IPS DF 6.9 (cell line): Measurements from ENCODE around the gene FEZ2.

Experiments
- DNase-seq: peaks from one replicate; pipeline ENCODE4 v3.0.0-alpha.2; 2013; ENCODE audit warnings: low read depth, low spot score
- H3K27ac ChIP-seq: one replicate; pipeline ENCODE4 v1.5.1; 2013; ENCODE audit warnings: low read length, control low read depth
- H3K27me3 ChIP-seq: 2 replicates; pipeline ENCODE4 v1.6.1; 2013; ENCODE audit warnings: mild to moderate bottlenecking, low read length; ENCODE audit not compliant: control insufficient read depth, insufficient read depth
- H3K36me3 ChIP-seq: 2 replicates; pipeline ENCODE4 v1.6.1; 2013; ENCODE audit warnings: low read length; ENCODE audit not compliant: control insufficient read depth, insufficient read depth
- H3K4me1 ChIP-seq: 2 replicates; pipeline ENCODE4 v1.6.1; 2013; ENCODE audit warnings: low read length; ENCODE audit not compliant: control insufficient read depth, insufficient read depth
- H3K4me3 ChIP-seq: 2 replicates; pipeline ENCODE4 v1.5.1; 2013; ENCODE audit warnings: mild to moderate bottlenecking, low read length
- H3K9me3 ChIP-seq: 2 replicates; pipeline ENCODE4 v1.6.1; 2013; ENCODE audit warnings: low read length, inconsistent platforms; ENCODE audit not compliant: control insufficient read depth, insufficient read depth
- WGBS: extraction: QIAGEN DNeasy Blood & Tissue Kit; methylation state at CpG from one replicate; pipeline ENCODE4 v1.1.7; 2013; ENCODE audit warnings: mixed read lengths, missing lambda C conversion rate; ENCODE audit not compliant: insufficient read length, insufficient coverage; 5-methylcytosine and 5-hydroxymethylcytosine counted together

FEZ2 gene

GRCh38 chr2:36515538-36515937 lies 82.4 kb downstream of the FEZ2 start:
- no peaks in the 10 kb centered on the region for H3K4me1 ChIP-seq
- H3K9me3 ChIP-seq: no peaks in the 10 kb centered on the region
- no peak overlapping the region for H3K27ac ChIP-seq
- peaks cover 20% of the 10 kb centered on the region; the same call in 1 of the 2 replicates for H3K36me3 ChIP-seq
- H3K4me3 ChIP-seq: no peak overlapping the region
- WGBS: no CpG with 5 or more reads among the region's 7 CpGs
- no peaks in the 10 kb centered on the region for H3K27me3 ChIP-seq
- DNase-seq: no peak

DNA sequence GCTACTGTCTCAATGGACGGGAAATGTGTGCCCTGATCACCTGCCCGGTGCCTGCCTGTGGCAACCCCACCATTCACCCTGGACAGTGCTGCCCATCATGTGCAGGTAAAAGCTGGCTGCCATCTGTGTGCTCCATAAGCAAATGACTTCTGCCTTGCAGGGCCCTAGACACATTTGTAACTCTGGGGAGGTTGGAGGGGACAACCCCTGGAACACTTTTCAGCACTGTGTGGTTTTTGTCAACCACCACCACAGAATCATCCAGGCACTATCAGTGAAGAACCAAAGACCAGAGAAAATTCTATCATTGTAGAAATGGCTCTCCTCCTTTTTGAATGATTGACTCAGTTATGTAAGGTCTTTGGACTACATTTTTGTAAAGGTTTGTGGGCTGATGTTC lies 84.3 kb downstream of the FEZ2 start:
- no peak overlapping the region for H3K4me3 ChIP-seq
- H3K27me3 ChIP-seq: no peaks in the 10 kb centered on the region
- no peak for DNase-seq
- WGBS: no CpG with 5 or more reads among the region's 2 CpGs
- H3K9me3 ChIP-seq: no peaks in the 10 kb centered on the region
- no peaks in the 10 kb centered on the region for H3K4me1 ChIP-seq
- H3K36me3 ChIP-seq: peaks cover 17% of the 10 kb centered on the region; the same call in 1 of the 2 replicates
- H3K27ac ChIP-seq: no peak overlapping the region

DNA sequence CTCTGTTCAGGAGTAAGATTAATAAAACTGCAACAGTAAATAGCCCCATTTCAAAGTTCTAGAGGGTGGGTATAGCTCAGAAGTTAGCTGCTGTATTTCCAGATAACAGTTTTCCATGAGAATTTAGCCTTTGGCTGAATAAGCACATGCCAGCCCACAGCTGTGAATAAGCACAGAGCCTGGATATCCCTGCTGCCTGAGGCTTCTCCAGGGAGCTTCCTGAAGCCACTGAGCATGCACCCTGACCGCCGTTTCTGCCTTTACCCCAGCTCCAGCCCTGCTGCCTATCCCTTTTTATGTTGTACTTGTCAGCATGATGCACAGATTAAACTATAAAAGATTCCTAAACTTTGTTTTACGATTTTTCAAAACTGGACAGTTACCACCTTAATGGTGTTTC lies 85.3 kb downstream of the FEZ2 start:
- Histone ChIP-seq H3K27me3 (no peaks in the 10 kb centered on the region), H3K27ac (no peak overlapping the region), H3K9me3 (no peaks in the 10 kb centered on the region), H3K36me3 (peaks cover 17% of the 10 kb centered on the region; the same call in 1 of the 2 replicates), H3K4me3 (no peak overlapping the region), H3K4me1 (no peaks in the 10 kb centered on the region)
- DNase-seq: no peak
- WGBS: no CpG with 5 or more reads among the region's 3 CpGs

- no CpG with 5 or more reads among the region's 9 CpGs for WGBS
- H3K27ac ChIP-seq: no peak overlapping the region
- H3K4me1 ChIP-seq: no peaks in the 10 kb centered on the region
- peaks cover 13% of the 10 kb centered on the region; the same call in 1 of the 2 replicates for H3K36me3 ChIP-seq
- no peak overlapping the region for H3K4me3 ChIP-seq
- DNase-seq: no peak
- no peaks in the 10 kb centered on the region for H3K9me3 ChIP-seq
- H3K27me3 ChIP-seq: no peaks in the 10 kb centered on the region
These were observed 85.9 kb downstream of the FEZ2 start for GRCh38 chr2:36511858-36512603.

GRCh38 chr2:36509075-36509474 lies 88.9 kb downstream of the FEZ2 start:
- no peaks in the 10 kb centered on the region for H3K4me1 ChIP-seq
- H3K36me3 ChIP-seq: peaks cover 9% of the 10 kb centered on the region; the same call in 1 of the 2 replicates
- no peak overlapping the region for H3K27ac ChIP-seq
- H3K9me3 ChIP-seq: no peaks in the 10 kb centered on the region
- whole genome bisulfite sequencing: no CpG with 5 or more reads among the region's 6 CpGs
- H3K4me3 ChIP-seq: no peak overlapping the region
- no peak for DNase-seq
- no peaks in the 10 kb centered on the region for H3K27me3 ChIP-seq

GRCh38 chr2:36507408-36507812 lies 90.6 kb downstream of the FEZ2 start:
- no peaks in the 10 kb centered on the region for H3K4me1 ChIP-seq
- peak; percentile 76 for DNase-seq
- no peaks in the 10 kb centered on the region for H3K9me3 ChIP-seq
- no peaks in the 10 kb centered on the region for H3K27me3 ChIP-seq
- no peak overlapping the region for H3K27ac ChIP-seq
- no peak overlapping the region for H3K4me3 ChIP-seq
- H3K36me3 ChIP-seq: peaks cover 3% of the 10 kb centered on the region; the same call in 1 of the 2 replicates
